Measurements from ENCODE around the gene SNAPC1. TPM values are rescaled to one million over a fixed set of nuclear protein-coding genes. Genes with fewer than 3 reads are reported as not detected.

The SNAPC1 gene
- polyA plus RNA-seq, 3 donors: 11.9 to 15.5 (median 14.9) TPM

DNA sequence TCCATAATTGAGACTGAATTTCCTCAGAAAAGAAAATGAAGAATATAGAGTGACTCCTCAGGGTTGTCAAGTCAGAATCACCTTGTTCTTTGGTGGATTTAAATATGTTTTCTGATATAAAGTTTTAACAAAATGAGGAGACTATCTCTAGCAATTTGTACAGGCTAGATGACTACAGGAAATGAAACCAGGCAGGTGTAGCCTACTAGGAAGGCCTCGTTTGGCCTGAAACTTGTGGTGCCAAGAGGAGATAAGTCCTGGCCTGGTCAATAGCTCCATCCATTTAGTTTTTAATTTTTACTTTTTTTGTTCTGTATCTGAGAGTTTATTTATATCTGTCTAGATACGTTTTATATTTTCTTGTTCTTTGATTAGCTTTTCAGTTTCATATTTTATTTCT is 41.5 kb downstream of the SNAPC1 start:
- DNase-seq (ENCODE audit: low read depth in 3 of 3, low spot score in 2 of 3): no peak

DNA sequence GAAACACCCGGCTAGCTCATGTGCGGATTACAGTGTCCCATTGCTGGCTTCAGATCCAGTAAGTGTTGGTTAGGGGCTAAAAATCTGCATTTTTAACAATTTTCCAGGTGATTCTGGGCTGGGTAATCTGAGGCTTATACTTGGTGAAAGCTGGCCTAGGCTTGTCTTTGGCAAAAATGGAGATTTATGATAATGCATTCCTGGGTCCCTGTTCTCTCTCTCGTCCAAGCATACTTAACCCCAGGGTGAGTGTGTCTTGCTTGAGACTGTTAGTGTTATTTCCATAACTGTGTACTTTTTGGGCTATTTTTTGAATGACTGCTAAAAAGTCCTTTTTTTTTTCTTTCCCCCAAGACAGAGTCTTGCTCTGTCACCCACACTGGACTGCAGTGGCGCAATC is 43.2 kb downstream of the SNAPC1 start:
- no peak for DNase-seq (ENCODE audit: low read depth in 3 of 3, low spot score in 2 of 3)

DNA sequence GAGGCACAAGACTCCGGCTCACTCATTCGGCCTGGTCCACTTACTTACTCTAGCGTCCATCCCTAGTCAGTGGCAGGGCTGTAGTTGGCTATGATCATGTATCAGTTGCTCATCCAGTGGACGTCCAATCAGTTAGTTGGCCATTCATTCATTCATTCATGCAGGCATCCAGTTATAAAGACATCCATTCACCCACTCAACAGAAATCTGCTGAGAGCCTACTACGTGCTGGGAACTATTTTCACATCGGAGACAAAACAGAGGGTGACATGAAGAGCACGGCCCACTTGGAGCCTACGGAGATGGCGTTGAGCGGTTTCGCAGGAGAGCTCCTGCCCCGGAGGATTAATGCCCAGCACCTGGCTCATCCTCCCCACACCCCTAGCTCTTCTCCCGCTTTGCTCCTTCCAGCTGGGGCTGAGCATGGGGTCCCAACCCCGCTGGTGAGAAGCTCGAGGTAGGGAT is 49.7 kb downstream of the SNAPC1 start:
- no peak for DNase-seq (ENCODE audit: low read depth in 3 of 3, low spot score in 2 of 3)

DNA sequence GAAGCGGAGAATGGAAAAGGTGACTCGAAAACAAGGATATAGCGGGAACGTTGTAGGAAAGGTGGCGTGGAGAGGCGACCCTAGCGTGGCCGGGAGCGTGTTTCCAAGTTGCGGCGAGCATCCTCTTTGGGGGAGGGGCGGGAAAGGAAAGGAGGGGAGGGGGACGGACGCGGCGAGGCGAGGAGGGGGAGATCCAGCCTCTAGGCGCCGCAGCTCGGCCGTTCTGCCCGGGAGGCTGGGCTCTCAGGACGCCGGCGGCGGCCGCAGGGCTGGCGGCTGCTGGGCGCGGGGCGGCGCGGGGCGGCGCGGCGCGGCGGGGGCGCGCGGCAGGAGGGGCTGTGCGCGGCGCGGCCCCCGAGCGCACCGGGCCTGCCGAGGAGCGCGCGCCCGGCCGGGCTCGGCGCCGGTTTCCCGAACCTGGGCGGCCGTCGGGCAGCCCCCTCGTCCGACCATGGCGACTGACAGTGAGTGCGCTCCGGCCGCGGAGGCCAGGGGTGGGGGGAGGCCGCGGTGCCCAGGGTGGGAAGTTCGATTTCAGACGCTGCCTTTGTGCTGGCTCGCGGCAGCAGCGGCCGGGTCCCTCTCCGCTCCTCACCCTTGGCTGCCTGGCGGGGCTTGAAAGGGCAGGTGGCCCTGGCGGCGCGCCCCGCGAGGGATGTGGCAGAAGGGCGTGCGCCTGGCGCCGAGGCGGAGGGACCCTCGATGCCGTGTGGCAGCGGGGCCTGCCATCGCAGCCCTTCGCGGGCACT is 50.3 kb downstream of the SNAPC1 start, which contains the start of gene SYT16:
Gene SYT16 (plus strand): TSS at position 357 of the 749 bp plus-strand sequence.
- no peak for DNase-seq (ENCODE audit: low read depth in 3 of 3, low spot score in 2 of 3)

DNA sequence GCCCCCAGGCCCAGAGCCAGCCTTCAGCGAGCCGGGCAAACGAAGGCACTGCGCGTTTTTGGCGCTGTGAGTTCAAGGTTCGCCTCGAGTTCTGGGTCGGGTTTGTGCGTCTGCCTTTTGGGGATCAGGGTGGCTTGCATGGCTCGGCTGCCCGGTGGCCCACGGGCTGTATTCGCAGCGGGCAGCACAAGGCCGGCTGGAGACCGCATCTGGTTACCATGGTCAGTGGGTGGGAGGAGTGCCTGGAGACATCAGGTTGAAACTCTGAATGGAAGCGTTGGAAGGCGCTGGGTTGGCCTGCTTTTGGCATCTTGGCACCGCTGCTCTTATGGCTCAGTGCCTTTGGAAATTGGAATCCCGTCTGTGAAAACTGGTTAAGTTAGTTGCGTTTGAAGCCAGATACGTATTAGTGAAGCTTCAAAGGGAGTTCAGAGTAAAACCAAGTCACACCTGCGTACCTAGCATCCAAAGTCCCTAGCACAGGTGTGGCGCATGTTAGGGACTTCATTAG is 50.9 kb downstream of the SNAPC1 start:
- no peak for DNase-seq (ENCODE audit: low read depth in 3 of 3, low spot score in 2 of 3)

DNA sequence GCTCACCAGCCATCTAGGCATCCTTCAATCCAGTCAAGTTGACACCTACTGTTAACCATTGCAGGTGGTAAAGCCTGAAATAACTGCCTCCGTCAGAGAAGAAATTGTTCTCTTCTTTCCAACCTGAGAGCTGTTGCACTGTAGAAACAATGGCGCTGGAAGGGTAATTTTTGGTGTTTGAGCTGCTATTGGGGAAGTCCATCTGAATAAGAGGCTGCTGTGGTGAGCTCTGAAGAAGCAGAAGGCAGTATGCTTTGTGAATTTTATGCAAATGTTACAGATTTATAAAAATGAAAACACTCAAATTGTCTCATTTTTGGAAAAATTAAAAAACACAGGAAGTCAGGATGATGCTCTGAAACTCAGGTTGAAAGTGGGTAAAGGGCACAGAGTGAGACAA is 60.2 kb downstream of the SNAPC1 start:
- no peak for DNase-seq (ENCODE audit: low read depth in 3 of 3, low spot score in 2 of 3)

DNA sequence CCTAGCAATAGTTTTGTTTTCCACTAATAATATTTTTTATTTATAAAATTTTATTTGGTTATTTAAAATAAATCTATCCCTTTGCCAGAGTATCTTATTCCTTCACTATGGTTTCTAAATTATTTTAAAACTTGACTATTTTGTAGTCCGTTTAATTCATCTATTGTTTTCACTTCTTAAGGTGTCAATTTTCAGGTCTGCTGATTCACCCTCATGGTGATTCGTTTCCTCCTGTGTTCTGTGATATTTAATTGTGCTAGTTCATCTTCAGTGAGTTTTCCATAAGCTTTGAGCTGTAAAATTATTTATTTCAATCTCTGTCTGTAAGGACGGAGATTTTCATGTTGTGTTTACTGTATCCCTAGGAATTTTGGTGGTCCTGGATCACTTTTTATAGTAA is 70.6 kb downstream of the SNAPC1 start:
- DNase-seq (ENCODE audit: low read depth in 3 of 3, low spot score in 2 of 3): no peak

DNA sequence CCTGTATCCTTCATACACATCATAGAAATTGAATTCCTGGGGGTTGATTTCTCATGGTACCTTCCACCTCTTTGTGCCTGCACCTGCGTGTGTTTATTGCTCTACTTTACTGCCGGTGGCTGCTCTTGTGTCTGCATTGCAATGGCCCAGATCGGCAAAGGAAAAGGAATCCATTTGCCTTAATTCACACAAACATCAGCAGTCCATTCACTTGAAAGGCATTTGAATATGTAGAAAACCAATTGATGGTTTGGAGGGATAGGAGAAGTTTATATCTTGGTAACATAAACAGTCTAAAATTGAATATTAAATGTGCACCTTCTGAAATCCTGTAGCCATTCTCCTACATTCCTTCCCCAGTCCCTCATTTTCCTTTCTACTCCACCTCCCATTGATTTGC is 74.0 kb downstream of the SNAPC1 start:
- no peak for DNase-seq (ENCODE audit: low read depth in 3 of 3, low spot score in 2 of 3)

DNA sequence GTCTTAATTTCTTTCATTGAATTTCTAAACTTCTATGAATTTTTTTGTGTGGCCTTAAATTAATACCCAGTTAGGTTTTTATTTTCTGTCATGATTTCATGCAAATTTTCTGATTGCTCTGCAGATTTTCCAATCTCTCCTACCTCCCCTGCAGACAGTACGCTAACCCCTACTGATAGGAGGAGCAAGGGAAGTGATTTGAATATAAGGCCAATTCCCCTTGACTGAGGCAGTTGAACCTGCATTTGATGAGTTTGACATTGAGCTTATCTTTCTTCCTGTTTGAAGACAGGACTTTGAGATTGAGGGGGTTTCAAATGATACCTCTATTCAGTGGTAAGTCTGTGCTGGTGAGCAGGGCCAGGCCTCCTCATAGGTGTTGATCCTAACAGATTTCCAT is 74.6 kb downstream of the SNAPC1 start:
- DNase-seq (ENCODE audit: low read depth in 3 of 3, low spot score in 2 of 3): no peak

DNA sequence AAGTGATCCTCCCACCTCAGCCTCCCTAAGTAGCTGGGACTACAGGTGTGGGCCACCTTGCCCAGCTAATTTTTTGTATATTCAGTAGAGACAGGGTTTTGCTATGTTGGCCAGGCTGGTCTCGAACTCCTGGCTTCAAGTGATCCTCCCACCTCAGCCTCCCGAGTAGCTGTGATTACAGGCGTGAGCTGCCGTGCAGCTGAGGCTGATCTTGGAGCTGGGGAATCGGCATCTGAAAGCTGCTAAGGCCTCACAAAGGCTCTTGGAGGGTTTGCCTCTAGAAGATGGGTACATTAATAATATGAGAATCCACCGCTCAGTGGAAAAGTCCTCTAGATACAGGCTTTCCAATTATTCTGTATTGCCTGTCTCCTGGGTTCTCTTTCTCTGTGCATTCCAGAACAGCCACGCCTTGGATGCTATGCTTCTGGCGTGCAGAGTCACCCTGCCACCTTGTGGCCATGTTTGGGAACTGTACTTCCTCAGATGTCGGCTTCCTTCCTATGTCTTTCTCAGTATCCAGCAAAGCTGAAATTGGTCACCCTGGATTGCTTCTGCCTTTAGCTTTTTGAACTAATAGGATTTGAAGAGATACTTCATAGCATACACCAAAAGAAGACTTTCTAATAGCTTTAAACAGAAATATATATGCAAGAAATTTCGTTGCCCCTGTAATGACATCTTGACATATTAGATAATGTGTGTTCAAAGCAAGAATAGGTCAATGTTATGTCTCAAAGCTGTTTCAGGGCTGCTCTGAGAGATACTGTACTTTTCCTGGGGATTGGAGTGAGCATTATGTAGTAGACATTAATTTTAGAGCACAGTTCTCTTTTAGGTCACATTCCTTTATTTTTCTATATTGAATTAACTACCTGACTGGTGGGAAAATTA is 75.4 kb downstream of the SNAPC1 start:
- DNase-seq (ENCODE audit: low read depth in 3 of 3, low spot score in 2 of 3): peak; percentile 52 to 61 (median 58)

DNA sequence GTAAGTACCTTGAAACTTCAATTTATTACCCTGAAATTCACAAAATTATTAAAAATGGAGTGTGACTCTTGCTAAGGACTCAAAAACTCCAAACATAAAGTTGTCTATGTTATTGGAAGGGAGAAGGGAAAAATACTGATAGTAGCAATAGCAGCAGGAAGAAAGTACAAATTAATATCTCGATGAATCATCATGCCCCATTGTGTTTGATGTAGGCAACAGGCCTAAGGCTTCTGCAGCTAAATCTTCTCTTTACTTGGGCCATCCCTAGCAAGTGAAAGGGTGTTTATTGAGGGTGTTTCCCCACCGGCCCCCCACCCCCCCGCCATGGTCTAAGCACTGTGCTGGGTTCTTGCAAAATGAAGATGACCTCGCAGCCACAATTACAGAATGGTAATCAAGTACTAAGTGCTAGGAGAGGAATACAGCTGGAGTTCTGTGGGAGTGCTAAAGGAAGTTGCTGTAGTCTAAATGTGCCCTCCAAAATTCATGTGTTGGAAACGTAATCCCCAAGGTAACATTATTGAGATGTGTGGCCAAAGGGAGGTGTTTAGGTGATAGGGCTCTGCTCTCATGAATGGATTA is 76.5 kb downstream of the SNAPC1 start:
- DNase-seq (ENCODE audit: low read depth in 3 of 3, low spot score in 2 of 3): no peak

DNA sequence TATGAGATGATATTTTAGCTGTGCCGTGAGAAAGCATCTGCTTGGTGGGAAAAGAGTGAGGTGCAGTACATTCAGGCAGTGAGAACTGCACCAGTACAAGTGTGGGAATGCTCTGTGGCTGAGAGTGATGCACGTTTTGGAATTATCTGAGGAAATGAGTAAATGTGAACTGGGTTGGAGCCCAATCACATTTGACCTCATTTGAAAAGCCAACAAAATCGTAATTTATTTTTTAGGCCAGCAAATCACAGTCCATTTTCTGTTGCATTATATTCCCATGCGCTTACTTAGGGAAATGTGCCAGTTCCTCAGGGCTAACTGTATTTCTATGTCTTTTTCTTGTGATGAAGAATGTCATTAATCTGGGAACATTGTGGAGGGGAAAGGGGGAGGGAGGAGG is 77.3 kb downstream of the SNAPC1 start:
- no peak for DNase-seq (ENCODE audit: low read depth in 3 of 3, low spot score in 2 of 3)

DNA sequence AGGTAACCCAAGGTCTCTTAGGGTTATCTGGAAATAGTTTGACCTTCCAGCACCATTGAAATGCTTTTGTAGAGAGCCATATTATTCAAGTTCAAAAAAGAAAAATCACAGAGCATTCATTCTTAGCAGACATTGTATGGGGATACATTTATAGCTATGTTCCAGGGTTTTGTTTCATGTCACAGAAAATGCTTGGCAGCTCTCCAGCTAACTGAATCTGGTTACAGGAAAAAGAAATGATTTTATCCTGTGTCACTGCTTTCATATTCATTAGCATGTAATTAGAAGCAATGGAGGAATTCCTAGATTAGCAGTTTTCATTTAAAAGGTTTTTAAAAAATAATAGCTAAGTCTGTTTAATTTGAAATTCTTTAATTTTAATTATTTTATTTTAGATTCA is 78.9 kb downstream of the SNAPC1 start:
- peak in 2 of 3 donors; percentile 8 to 23 for DNase-seq (ENCODE audit: low read depth in 3 of 3, low spot score in 2 of 3)

Other genes with a start within 250 kb of the SNAPC1 start
- 100 to 1,000 TPM; 162 to 190 (median 169) TPM for gene HIF1A, start 66.9 kb upstream of the SNAPC1 start, polyA plus RNA-seq (ENCODE audit: insufficient read length in 3 of 3)
- under 1 TPM; 0.72 to 0.87 (median 0.86) TPM for gene SYT16, start 50.3 kb downstream of the SNAPC1 start, polyA plus RNA-seq (ENCODE audit: insufficient read length in 3 of 3)